ENCODE data around the gene MTMR3.

Gene MTMR3

DNA sequence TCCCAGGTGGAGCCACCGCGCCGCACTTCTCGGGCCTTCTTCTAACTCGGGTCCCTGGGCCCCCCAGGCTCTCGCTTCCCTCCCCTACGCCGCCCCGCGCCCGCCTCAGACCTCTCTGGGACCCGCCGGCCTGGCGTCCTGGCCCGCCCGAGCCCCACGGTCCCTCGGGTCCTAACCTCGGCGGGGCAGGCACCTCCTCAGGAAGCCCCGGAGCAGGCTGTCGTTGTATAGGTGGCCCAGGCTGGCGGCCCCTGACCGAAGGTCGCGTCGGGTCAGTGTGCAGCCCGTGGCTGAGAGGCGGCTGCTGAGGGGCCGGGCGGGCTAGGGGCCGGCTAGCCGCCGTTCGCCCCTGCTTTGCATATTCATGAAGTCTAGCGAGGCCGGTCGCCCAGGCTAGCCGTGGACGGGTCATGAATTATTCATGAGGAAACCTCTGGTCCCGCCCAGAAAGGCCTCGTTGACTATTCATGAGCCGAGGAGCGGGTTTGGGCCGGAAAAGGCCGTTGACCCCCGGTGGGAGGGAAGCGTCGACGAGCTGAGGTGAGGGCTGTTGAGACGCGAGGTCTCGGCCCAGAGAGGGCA is 197.1 kb downstream of the MTMR3 start, which contains the start of gene HORMAD2:
Gene HORMAD2 (plus strand): TSS at position 513 of the 582 bp plus-strand sequence. CDS start 13,489 bp downstream, outside the sequence.
- H3K4me3 ChIP-seq (ENCODE audit: low read depth, low read length), result no peak within 1 kb of the TSS
